Stimulated activated CD4-positive, alpha-beta T cell treated with anti-CD3 and anti-CD28 coated beads, Interleukin-2, amount 100 ng/mL, for 4 hours (primary cell): Measurements from ENCODE around the gene NDE1.

Experiments used
- DNase-seq: peaks from one replicate; pipeline ENCODE4 v3.0.0-alpha.2; 2020; ENCODE audit warnings: low read depth

Gene NDE1

DNA sequence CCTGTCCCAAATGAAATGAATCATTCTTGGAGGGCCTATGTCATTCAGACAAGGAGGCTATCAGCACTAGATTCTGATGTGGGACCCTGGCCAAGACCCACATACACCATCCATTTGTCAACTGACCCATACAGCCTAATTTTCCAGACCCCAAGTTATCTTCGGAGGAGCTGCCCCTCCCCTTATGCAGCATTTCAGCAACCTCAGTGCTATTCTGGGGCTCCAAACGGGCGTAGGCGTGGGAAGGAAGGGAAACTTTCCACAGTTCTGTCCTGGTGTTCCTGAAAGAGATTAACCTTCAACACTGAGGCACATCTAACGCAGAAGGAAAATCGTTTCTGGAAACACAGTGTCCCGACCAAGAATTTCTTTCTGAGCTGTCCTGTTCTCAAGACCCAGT lies 120.1 kb downstream of the NDE1 start:
- DNase-seq = no peak

- no peak for DNase-seq
Measured at GRCh38 chr16:15770512-15770911, 120.5 kb downstream of the NDE1 start.

DNA sequence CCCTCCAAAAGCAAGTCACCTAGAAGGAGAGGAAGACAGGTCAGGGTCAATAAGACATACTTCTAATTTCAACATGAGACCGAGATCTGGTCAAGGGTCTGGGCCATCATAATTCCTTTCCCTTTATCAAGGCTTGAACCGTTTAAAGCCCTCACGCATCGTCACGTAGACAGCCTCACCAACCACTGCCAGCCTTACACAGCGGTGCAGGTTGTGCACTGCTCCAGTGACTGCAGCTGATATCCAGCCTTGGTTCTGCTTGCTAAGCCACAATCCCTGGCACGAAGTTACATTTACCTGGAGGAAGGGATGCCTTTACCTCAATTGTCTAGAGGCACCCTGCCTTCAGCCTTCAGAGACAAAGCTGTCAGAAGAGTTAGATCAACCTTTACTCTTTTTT lies 121.6 kb downstream of the NDE1 start:
- DNase-seq = no peak

DNA sequence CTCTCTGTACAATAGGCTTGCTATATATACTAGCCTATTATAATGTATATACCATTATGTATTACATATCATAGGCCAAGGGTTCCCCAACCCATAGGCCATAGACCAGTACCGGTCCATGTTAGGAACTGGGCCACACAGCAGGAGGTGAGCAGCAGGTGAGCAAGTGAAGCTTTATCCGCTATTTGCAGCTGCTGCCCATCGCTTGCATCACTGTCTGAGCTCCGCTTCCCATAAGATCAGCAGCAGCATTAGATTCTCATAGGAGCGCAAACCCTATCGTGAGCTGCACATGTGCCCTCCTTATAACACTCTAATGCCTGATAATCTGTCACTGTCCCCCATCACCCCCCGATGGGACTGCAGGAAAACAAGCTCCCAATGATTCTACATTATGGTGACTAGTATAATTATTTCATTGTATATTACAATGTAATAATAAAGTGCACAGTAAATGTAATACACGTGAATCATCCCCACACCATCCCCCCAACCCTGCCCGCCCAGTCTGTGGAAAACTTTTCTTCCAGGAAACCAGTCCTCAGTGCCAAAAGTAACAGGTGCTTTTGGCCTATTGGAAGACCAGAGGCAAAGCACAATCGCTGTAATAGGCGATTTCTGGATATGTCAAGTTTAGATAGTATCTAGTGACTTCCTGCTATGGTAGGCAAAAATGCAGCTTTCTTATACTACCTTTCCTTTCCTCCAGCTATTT lies 122.7 kb downstream of the NDE1 start:
- no peak for DNase-seq

DNA sequence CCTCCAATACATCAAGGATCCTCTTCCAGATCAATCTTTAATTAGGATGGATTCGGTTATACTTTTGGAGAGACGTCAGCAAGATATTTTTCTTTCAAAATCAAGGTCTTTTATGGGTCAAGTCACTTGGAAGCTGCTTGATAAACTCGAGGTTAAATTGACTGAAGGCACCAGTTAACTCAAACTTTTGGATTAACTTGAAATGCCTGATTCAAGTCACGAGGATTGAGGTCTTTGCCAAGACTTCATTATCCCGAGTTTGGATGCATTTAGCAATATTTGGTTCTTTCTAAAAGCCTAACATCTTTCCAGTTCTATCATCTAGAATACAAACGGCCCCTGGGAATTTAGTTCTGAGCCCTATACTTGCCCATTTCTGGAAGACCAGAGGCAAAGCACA lies 123.9 kb downstream of the NDE1 start:
- DNase-seq = no peak

DNA sequence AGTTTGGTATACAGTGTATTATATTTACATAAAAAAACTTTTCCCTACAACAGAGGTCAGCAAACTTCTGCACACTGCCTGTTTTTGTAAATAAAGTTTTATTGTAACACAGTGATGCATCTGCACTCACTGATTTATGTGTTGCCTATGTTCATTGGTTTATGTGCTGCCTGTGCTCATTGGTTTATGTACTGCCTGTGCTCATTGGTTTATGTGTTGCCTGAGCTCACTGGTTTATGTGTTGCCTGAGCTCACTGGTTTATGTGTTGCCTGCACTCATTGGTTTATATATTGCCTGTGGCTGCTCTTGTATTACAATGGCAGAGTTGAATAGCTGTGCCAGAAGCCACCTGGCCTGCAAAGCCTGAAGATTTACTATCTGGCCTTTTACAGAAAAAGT lies 125.2 kb downstream of the NDE1 start:
- no peak for DNase-seq

- no peak for DNase-seq
Measured at GRCh38 chr16:15775663-15776304, 125.7 kb downstream of the NDE1 start.
